ENCODE results near the gene GFOD1.

DNA sequence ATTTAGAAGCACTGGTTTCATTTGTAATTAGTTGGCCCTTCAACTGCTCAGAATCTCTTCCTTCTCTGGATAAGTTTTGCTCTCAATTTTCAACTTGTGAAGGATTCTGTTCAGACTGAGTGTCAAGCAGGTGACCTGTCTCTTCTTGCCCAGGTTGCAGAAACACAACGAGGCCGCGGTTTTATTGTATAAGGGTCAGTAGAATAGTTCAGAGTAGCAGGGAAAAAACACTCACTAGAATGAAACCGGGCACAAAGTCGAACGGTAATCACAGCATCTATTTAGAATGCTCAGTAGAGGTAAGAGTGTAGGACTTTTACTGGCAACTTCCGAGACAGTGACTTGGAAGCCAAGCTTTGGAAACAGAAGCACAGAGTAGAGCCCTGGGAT lies 17.9 kb upstream of the GFOD1 start:
- TF ChIP-seq, protein P1, sequence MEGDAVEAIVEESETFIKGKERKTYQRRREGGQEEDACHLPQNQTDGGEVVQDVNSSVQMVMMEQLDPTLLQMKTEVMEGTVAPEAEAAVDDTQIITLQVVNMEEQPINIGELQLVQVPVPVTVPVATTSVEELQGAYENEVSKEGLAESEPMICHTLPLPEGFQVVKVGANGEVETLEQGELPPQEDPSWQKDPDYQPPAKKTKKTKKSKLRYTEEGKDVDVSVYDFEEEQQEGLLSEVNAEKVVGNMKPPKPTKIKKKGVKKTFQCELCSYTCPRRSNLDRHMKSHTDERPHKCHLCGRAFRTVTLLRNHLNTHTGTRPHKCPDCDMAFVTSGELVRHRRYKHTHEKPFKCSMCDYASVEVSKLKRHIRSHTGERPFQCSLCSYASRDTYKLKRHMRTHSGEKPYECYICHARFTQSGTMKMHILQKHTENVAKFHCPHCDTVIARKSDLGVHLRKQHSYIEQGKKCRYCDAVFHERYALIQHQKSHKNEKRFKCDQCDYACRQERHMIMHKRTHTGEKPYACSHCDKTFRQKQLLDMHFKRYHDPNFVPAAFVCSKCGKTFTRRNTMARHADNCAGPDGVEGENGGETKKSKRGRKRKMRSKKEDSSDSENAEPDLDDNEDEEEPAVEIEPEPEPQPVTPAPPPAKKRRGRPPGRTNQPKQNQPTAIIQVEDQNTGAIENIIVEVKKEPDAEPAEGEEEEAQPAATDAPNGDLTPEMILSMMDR (IDR thresholded peaks at IDR 0.05): no peak
- no peak for TF ChIP-seq POLR2A (IDR thresholded peaks at IDR 0.05)
